NCI-H446 (cell line): ENCODE data around the gene KCTD19.

Experiments used
- DNase-seq, 2 experiments: peaks; one replicate each; lab custom pipeline; 2025; lab: John Stamatoyannopoulos, UW

KCTD19 gene

GRCh38 chr16:67317853-67318252, 8.7 kb downstream of the KCTD19 start:
- DNase-seq, result no peak

- no peak for DNase-seq
Observed at GRCh38 chr16:67312719-67313118, 13.8 kb downstream of the KCTD19 start.

- DNase-seq, result no peak
Observed at GRCh38 chr16:67311607-67312488, 14.7 kb downstream of the KCTD19 start.

GRCh38 chr16:67310561-67310960, 16.0 kb downstream of the KCTD19 start:
- no peak for DNase-seq

GRCh38 chr16:67305216-67306071, 21.1 kb downstream of the KCTD19 start:
- no peak for DNase-seq

- DNase-seq, result no peak
Observed at GRCh38 chr16:67304020-67304419, 22.5 kb downstream of the KCTD19 start.

GRCh38 chr16:67302970-67303369, 23.6 kb downstream of the KCTD19 start:
- no peak for DNase-seq

GRCh38 chr16:67302076-67302475, 24.5 kb downstream of the KCTD19 start:
- no peak for DNase-seq

- DNase-seq, result peak in 1 of 2 experiments; percentile 18
Observed at GRCh38 chr16:67301080-67301782, 25.3 kb downstream of the KCTD19 start.

- DNase-seq, result no peak
Observed at GRCh38 chr16:67299269-67299668, 27.3 kb downstream of the KCTD19 start.

- DNase-seq, result no peak
Observed at GRCh38 chr16:67298277-67298676, 28.3 kb downstream of the KCTD19 start.

- no peak for DNase-seq
Observed at GRCh38 chr16:67296420-67296819, 30.1 kb downstream of the KCTD19 start.

- no peak for DNase-seq
Observed at GRCh38 chr16:67294938-67295361, 31.6 kb downstream of the KCTD19 start.

GRCh38 chr16:67294171-67294757, 32.3 kb downstream of the KCTD19 start:
- no peak for DNase-seq

GRCh38 chr16:67291461-67291860, 35.1 kb downstream of the KCTD19 start:
- DNase-seq, result no peak

GRCh38 chr16:67287960-67288359, 38.6 kb downstream of the KCTD19 start:
- DNase-seq, result no peak

- no peak for DNase-seq
Observed at GRCh38 chr16:67286441-67287235, 39.9 kb downstream of the KCTD19 start.

- DNase-seq, result no peak
Observed at GRCh38 chr16:67284699-67285646, 41.6 kb downstream of the KCTD19 start.

GRCh38 chr16:67283826-67284555, 42.5 kb downstream of the KCTD19 start:
- no peak for DNase-seq
